Measurements from ENCODE around the gene TNFRSF13B. TPM values are rescaled to one million over a fixed set of nuclear protein-coding genes. Genes with fewer than 3 reads are reported as not detected.

The TNFRSF13B gene
- total RNA-seq, 1 donor from 2014 or later, result not detected

GRCh38 chr17:16941072-16942036, 30.6 kb downstream of the TNFRSF13B start:
- H3K4me1 Mint-ChIP-seq (ENCODE audit: unreplicated experiment), result peaks cover 7% of the 10 kb centered on the region
- no peak overlapping the region for H3K4me3 Mint-ChIP-seq (ENCODE audit: unreplicated experiment)
- no peak for TF ChIP-seq CTCF (IDR thresholded peaks at IDR 0.05; ENCODE audit: unreplicated experiment)
- peaks cover 5% of the 10 kb centered on the region for H3K27me3 Mint-ChIP-seq (ENCODE audit: unreplicated experiment)
- no peaks in the 10 kb centered on the region for H3K9me3 Mint-ChIP-seq (ENCODE audit: unreplicated experiment)
- peak overlapping the region; percentile 19 for H3K27ac Mint-ChIP-seq (ENCODE audit: unreplicated experiment)
- H3K36me3 Mint-ChIP-seq (ENCODE audit: low read depth, unreplicated experiment), result no peaks in the 10 kb centered on the region
- no peak for DNase-seq (ENCODE audit: low spot score)

- Mint-ChIP-seq H3K27ac (ENCODE audit: unreplicated experiment) (no peak overlapping the region), H3K27me3 (ENCODE audit: unreplicated experiment) (peaks cover 3% of the 10 kb centered on the region)
- no peak for DNase-seq (ENCODE audit: low spot score)
Observed at GRCh38 chr17:16940116-16940881, 31.6 kb downstream of the TNFRSF13B start.

GRCh38 chr17:16939606-16940115, 32.3 kb downstream of the TNFRSF13B start:
- peaks cover 11% of the 10 kb centered on the region for H3K4me1 Mint-ChIP-seq (ENCODE audit: unreplicated experiment)
- H3K36me3 Mint-ChIP-seq (ENCODE audit: low read depth, unreplicated experiment), result no peaks in the 10 kb centered on the region
- no peak overlapping the region for H3K27ac Mint-ChIP-seq (ENCODE audit: unreplicated experiment)
- DNase-seq (ENCODE audit: low spot score), result no peak
- TF ChIP-seq CTCF (IDR thresholded peaks at IDR 0.05; ENCODE audit: unreplicated experiment), result no peak
- no peak overlapping the region for H3K4me3 Mint-ChIP-seq (ENCODE audit: unreplicated experiment)
- peaks cover 3% of the 10 kb centered on the region for H3K27me3 Mint-ChIP-seq (ENCODE audit: unreplicated experiment)
- H3K9me3 Mint-ChIP-seq (ENCODE audit: unreplicated experiment), result no peaks in the 10 kb centered on the region

More at GRCh38 chr17:16940116-16940881, 31.6 kb downstream of the TNFRSF13B start:
- H3K4me1 Mint-ChIP-seq (ENCODE audit: unreplicated experiment), result peaks cover 11% of the 10 kb centered on the region
- no peak overlapping the region for H3K4me3 Mint-ChIP-seq (ENCODE audit: unreplicated experiment)
- no peak for TF ChIP-seq CTCF (IDR thresholded peaks at IDR 0.05; ENCODE audit: unreplicated experiment)
- no peaks in the 10 kb centered on the region for H3K9me3 Mint-ChIP-seq (ENCODE audit: unreplicated experiment)
- no peaks in the 10 kb centered on the region for H3K36me3 Mint-ChIP-seq (ENCODE audit: low read depth, unreplicated experiment)

- no peak overlapping the region for H3K4me3 Mint-ChIP-seq (ENCODE audit: unreplicated experiment)
- H3K27ac Mint-ChIP-seq (ENCODE audit: unreplicated experiment), result no peak overlapping the region
Observed at GRCh38 chr17:16939208-16939576, 32.7 kb downstream of the TNFRSF13B start.

More at GRCh38 chr17:16939208-16939576, 32.7 kb downstream of the TNFRSF13B start:
- H3K9me3 Mint-ChIP-seq (ENCODE audit: unreplicated experiment), result no peaks in the 10 kb centered on the region
- H3K4me1 Mint-ChIP-seq (ENCODE audit: unreplicated experiment), result peaks cover 11% of the 10 kb centered on the region
- no peak for TF ChIP-seq CTCF (IDR thresholded peaks at IDR 0.05; ENCODE audit: unreplicated experiment)
- H3K27me3 Mint-ChIP-seq (ENCODE audit: unreplicated experiment), result no peaks in the 10 kb centered on the region
- H3K36me3 Mint-ChIP-seq (ENCODE audit: low read depth, unreplicated experiment), result no peaks in the 10 kb centered on the region
- no peak for DNase-seq (ENCODE audit: low spot score)

Data from endothelial cell (in vitro differentiated cells).